ENCODE data around the gene WSCD2.

Gene WSCD2

DNA sequence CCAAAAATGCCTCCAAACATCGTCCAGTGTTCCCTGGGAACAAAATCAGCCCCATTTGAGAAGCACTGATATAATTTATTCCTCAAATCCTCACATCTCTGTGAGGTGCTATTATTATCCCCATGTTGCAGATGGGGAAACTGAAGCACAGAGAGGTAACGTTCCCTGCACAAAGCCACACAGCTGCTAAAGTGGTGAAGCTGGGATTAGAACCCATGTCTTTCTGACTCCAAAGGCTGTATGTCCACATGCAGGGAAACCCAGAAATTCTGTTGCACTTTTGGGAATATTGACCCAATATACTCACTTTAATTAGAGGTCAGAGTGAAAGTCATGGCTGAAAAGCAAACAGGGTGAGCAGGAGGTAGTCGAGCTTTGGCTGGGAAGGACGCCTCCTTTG lies 19.1 kb upstream of the WSCD2 start:
- no peak for DNase-seq

DNA sequence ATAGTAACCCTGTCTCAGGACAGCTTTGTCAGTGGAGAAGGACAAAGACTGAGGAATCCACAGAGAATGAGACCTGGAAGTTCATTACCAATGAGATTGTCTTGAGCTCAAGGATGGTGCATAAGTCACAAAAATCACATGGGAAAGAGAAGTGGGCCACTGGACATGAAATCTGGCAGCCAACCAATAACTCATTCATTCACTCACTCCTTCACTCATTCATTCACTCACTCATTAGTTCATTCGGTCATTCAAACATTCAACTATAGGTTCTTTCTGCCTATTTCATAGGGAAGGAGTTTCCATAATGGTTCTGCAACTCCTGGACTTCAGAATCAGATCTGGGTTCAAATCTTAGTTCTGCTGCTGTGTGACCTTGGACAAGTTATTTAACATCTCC lies 18.2 kb upstream of the WSCD2 start:
- DNase-seq = no peak

DNA sequence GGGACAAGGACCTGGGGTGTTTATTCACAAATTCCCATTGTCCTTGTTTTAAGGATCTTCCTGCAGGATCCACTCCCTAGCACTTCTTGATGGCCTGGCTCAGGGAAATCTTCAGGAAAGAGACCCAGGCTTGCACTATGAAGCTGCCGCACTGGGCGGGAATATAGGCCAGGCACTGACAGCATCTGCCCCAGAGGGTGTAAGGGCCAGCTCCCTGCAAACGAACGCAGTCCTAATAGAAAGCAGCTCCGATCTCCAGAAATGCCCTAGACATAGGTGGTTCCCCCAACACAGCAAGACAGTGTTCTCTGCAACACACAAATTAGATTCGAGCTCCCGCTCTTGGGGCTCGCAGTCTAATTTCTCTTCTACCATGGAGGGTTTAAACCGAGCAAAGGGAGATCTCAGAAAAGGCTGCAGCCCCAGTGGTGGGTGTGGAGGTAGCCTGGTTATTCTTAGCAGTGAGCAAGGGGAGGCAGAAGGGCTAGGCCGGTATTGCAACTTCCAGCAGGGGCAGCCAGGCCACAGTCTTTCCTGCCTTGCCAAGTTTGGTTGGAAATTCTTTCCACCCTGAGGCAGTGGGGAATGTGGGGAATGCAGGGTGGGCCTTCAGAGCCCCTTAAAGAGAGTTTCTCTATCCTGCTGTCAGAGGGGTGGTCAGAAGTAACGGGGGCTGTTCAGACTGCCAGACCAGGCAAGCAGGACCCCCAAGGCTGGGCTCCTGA lies 16.1 kb upstream of the WSCD2 start:
- DNase-seq = no peak

DNA sequence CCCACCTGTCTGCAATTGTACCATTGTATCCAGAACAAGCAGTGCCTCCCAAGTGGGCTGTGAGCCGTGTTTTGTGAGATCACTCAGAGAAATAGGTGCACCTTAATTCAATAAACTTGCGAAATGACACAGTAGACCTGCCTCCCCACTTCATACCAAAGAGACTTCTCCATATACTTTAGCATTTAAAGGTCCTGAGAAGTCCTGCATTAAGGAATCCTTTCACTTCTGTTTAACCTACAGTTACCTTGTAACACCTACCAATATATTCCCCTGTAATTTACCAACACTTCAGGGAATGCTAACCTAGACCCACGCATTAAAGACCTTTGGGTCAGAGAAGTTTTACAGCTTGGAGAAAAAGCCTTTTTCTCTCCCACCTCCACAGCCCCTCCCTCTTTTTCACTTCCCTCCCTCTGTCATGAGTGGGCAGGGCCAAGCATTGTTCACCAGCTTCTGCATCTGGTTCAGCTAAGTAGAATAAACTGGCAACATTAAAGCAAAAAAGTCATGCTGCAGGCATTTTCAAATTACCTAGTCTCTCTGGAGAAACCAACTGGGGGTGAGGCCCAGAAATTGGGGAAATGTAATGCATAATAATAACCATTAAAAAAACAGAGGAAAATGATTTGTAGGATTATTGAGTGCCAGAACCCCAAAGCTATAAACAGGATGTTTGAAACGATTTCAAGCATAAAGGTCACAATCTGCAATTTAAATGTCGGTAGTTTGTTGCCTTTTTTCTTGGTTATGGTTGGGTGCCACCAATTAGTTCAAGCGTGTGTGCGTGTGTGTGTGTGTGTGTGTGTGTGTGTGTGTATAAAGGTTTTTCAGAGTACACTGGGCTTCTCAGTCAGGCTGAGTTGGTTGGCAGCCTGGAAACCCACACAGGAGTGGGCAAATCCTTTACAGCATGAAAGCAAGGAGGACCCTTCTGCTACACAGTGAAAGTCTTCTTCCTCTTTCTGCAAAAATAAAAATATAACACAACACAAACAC lies 13.7 kb upstream of the WSCD2 start:
- no peak for DNase-seq

DNA sequence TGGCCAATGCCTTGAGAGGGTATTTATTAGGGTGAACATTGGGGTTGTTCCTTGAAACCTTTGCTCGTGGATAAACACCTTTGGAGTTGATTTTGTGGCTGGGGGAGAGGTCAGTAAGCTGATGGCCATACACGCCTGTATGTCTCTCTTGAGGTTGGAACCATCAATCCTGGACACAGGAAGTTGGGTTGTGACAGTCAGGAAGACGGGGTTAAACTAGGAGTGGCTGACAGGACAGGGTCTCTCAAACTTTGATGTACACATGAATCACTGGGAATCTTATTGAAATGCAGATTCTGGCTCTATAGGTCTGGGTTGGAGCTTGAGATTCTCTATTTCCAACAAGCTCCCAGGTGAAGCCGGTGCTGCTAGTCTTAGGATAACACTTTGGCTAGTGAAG lies 12.8 kb upstream of the WSCD2 start:
- no peak for DNase-seq

DNA sequence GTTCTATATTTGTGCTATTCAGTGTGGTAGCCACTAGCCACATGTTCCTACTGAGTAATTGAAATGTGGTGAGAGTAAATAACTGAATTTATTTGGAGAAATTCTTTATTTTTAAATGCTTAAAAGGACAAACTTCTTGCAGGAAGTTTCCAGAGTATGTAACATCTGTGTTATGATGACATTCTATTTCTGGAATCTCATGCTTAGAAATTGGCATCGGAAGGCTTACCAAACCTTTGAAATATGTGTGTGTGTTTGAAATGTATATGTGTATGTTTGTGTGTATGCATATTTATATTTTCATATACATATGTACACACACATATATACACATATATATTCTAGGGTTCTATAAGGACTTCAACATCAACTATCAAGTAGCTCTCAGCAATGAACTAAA lies 12.4 kb upstream of the WSCD2 start:
- DNase-seq = no peak

DNA sequence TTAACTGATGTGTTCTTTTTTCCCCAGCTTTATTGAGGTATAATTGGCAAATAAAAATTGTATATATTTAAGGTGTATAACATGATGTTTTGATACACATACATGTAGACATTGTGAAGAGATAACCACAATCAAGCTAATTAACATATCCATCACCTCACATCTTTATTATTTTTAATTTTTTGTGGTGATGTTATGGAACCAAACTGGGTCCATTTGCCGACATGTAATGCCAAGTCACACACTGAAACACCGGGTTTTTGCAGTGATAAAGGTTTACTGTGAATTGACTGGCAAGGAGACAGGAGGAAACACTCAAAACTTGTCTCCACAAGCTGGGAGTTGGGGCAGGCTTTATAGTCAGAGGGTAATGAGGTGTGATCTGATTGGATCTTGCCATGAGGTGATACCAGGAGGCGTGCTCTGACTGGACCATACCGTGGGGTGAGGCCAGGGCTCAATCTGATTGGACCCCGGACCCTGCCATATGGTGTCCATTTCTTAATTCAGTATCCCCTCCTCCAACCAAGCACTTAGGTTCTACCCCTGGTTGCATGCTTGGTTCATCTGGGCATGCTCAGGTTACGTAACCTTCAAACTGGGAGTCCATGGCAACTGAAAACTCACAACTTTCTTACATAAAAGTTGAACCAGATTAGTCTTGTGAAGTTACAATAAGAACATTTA lies 11.8 kb upstream of the WSCD2 start:
- no peak for DNase-seq

DNA sequence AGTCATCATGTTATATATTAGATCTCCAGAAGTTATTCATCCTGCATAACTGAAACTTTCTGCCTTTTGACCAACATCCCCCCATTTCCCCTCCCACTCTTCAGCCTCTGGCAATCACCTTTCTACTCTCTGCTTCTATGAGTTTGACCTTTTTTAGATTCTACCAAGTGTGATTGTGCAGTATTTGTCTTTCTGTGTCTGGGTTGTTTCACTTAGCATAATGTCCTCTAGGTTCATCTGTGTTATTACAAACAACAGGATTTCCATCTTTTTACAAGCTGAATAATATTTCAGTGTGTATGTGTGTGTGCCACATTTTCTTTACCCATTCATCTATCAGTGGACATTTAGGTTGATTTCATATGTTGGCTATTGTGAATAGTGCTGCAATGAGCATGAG lies 11.2 kb upstream of the WSCD2 start:
- DNase-seq = no peak

DNA sequence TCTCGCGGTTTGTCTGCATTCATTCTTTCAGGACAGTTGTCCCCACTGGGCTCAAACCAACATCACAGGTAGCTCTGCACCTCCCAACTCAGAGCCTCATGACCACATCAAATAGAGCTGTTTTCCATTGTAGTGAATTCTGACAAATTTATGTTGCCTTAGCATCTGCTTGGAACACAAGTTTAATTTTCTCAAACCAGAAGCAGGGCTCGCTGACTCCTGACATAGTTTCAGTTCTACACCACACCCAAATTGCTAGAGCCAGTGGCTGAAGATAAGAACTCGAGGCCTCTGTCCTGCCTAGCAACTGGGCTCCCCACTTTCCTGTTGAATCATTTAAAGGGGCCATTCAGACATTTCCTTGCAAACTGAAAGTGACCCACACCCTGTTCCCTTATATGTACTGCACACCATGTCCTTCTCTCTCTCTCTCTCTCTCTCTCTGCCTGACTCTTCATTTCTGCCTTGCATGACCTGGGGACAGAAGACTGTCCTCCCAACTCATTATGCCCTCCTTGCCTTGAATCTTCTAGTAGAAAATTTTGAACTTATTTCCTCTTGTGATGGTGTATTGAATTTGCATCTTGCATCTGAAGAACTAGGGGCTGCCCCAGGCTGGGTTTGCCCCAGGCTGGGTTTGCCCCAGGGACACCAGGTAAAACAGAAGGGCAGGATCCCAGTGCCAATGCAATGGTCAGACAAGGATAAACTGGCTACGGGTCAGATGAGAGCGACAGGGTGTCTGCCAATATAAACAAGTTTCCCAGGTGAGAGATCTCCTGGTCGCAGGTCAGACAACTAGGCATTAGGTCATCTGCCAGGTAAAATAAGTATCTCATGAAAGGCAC lies 9.7 kb upstream of the WSCD2 start:
- no peak for DNase-seq

DNA sequence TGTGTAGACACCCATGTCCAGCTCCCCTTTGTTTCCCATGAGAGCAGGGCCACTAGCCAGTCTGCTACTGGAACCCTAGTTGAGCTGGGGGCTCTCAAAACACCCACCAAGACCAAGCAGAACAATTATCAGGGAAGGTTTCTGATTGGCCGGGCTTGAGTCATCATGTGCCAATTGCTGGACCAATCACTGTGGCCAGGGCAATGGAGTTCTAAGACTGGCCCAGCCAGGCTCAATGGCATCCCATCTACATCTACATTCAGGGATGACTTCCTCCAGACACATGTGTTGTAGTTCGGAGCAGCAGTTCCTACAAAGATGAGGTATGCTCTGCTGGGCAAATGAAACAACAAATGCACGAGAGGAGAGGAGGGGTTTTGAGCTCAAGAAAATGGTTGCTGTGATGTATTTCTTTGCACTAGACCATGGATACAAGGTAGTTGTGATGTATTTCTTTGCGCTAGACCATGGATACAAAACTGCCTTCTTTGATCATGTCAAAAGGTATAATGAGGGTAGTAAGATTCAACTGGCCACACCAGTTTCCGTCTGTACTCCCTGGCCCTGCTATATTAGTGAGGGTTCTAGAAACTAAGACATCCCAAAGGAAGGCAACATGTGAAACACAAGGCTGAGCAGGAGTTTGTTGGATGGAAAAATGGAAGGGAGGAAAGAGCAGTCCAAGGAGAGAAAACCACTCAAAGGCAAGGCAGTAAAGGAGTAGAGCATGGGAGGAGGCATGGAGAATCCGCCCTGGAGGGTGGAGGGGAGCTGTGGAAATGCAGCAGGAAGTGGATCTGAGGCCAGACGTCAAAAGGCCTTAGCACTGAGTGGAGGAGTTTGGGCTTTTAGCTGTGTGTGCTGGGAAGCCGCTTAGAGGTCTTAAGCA lies 8.9 kb upstream of the WSCD2 start:
- no peak for DNase-seq

DNA sequence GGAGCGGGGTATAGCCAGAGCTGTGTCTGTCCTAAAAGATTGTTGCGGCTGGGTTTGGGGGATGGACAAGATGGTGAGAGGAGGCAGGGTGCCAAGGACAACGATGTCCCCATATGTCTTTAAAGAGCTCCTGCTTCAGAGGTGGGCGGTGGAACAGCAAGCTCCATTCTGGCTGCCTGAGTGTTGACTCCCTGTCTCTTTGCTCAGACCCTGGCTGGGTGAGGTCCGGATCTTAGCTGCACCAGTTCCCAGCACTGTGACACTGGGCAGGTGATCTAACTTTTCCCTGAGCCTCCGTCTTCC lies 8.3 kb upstream of the WSCD2 start:
- no peak for DNase-seq

DNA sequence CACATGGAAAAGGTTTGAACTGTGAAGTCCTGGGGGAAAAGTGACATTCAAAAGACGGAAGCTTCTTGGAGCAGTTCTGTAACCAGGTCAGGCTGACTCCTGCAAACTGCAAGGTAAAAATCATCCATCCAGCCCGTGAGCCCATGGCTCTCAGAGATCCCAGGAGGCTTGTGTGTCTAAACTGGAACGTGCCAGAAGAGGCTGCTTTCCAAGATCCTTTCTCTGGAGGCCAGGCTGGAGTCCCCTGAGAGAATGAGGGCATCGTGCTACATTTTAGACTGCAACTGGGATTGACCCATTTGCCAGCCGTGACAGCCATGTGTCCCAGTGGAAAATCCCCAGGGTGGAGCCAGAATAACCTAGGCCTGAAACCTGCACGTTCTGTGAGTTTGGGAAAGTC lies 7.8 kb upstream of the WSCD2 start:
- DNase-seq = no peak

DNA sequence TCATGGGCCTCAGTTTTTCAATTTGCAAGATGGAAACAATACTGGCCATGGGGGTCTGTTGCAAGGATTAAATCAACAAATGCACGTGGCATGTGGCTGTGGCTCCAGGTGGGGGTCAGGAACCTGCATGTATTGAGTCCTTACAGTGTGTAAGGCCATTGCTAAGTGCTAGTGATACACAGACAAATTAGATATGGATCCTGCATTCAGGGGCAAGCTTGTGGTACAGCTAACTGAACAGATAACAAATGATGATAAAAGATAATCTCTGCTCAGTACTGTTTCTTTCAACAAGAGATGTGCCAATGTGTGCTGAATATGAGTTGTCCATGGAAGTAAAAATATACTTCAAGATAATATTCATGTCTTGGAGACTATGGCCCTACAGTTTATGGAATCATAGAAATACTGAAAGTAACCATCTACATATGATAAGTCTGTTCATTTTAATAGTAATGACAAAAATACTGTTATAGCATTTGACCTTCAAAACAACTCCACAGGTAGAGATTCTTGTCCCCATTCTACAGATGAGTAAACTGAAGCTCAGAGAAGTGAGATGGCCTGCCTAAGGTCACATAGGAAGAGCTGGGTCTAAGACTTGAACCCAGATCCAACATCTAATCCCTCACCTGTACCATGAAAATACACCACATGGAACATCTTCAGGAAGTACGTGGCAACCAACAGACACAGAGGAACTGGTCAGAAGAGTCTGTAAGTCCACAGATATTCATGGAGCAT lies 7.2 kb upstream of the WSCD2 start:
- DNase-seq = no peak

DNA sequence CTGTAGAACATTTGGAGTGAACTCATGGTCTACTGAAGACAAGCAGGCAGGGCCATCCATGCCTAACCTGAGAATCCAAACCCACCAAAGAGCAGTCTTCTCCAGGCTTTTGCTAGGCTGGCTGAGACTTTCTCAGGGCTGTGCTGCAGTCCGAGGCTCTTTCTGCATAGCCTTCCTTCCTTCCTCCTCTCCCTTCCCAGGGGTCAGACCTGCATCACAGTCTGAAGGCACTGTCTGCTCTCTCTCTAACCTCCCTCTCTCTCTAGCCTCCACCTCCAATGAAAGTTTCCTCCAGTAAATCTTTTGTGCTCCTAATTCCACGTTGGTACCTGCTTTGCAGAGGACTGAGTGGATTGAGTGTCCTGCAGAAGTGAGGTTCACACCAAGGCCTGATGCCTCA lies 6.4 kb upstream of the WSCD2 start:
- DNase-seq = no peak

DNA sequence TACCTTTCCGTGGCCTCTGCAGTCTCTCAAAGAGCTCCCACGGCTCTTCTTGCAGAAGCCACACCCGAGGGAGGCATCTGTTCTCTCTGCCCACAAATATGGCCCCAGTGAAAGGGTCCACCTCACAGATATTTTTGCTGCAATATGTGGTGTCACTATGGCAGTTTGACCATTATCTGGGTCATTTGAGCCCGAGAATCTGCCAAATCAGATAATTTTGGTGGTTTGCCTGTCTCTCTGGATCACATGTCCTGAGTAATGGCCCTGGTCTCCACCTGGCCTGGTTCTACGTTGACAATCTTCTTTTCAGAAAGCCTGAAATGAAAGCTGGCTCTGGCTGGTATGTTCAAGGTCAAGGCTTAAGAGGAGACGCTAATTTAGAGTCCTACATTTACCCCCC lies 5.7 kb upstream of the WSCD2 start:
- DNase-seq = no peak

DNA sequence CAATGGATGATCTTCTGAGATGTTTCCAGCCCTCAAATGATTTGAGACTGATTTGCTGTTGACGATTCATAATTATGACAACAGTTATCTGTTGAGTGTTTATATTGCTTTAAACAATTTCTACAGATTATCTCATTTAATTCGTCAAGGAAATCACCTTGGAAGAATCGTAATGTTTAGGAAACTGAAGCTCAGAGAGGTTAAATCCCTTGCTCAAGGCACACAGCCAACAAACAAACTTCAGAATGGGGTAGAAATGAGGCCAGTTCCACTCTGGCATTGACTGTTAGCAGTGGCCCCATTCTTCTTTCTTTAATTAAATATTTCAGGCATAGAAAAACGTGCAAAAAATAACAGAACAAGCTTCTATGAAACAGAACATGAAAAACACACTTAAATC lies 4.0 kb upstream of the WSCD2 start:
- DNase-seq = no peak

DNA sequence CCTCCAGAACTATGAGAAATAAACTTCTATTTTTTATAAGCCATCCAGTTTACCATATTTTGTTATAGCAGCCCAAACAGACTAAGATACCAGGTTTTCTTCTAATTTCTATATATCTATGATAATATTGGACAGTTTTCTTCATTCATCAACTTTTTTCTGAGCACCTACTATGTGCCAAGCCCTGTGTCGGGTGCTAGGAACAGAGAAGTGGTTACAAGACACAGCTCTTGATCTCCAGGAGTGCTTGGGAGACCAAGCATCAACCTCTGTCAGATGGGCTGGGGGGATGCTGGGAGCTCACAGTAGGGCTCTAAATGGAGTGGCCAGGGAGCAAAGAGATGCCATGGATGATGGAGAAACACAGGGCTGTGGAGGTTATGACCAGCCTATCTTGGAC lies 2.9 kb upstream of the WSCD2 start:
- no peak for DNase-seq

DNA sequence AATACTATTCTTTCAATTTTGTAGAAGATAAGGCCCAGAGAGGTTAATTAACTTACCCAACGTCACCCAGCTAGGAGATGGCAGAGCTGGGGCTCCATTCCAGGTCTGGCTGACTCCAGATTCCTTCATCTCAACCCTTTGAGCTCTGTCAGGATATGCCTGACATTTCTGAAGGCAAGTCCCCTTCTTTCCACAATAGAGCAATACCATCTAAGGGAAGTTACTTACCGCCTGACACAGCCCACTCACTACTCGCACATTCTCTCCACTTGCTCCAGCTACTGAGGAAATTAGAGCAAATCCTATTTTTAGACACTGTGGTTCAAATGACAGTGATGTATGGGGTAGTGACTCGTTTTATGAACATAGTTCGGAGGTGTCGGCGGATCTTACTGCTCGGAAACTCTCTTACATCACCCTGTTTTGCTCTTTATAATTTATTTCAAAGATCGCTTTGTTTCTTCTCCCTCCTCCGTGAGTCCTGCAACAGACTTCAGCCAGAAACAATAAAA lies 2.0 kb upstream of the WSCD2 start:
- DNase-seq = no peak

DNA sequence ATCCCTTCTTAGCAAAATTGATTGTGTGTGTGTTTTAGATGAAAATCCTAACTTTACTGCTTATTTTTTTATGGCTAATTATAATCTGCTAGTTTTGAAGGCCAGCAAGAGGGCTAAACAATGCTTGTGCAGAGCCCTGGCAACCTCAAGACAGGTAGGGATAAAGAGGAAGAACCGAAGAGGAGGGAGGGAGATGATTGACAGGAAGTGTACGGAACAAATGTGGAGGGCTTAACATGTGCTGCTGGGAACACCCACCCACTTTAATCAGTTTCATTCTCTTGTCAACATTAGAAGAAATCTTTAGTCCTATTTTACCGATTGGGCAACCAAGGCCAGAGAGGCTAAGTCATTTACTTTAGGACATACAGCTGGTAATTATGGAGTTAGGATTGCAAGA lies 1.4 kb upstream of the WSCD2 start:
- no peak for DNase-seq

DNA sequence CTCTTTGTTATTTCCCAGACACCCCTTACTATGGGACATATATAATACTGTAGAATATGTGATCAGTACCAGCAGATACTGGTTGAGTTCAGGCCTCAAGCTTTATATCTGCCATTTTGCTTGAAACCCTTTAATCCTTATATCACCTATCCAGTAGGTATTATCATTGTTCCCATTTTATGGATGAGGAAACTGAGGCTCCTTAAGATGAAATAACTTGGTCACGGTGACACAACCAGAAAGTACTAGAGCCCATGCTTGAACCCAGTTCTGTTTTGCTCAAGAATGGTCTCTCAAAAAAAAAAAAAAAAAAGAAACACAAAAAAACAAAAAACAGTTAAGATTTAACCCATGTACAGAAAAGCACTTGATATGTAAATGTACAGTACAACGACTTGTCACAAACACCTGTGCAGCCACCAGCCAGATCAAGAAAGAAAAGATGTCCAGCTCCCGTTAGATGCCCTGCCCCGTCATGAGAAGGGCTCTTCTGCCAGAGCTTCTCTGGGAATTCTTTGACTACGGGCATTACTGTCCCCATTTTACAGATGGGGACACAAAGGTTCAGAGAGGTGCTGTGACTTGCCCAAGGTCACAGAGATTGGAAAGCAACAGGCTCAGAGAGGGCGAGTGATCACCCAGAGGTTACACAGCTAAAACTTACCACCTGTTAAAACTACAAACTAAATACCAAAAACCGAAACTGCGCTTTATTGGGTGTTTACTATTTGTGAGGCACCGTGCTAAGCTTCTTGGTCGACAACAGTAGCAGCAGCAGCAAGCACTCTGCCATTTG lies 669 bp upstream of the WSCD2 start:
- DNase-seq = no peak
